HG03558 (cell line): ENCODE results near the gene TPSB2.
"Not testable (repeated sequence)": the region's sequence is repeated elsewhere in the genome, so short reads cannot be mapped to it uniquely, and the experiment has no call there.

Source experiments
- ATAC-seq: cut with Tn5 transposase; IDR thresholded peaks from one replicate; pipeline ENCODE4 v1.9.1; 2021; ENCODE audit warnings: moderate number of reproducible peaks; ENCODE audit not compliant: unreplicated experiment; ENCODE audit errors: extremely low read depth

The TPSB2 gene

GRCh38 chr16:1189455-1189854 is 40.5 kb downstream of the TPSB2 start:
- no peak for ATAC-seq

GRCh38 chr16:1188432-1189189 is 41.4 kb downstream of the TPSB2 start:
- ATAC-seq: no peak

GRCh38 chr16:1185460-1186207 is 44.4 kb downstream of the TPSB2 start:
- not testable (repeated sequence) for ATAC-seq

- ATAC-seq: no peak
Measured at GRCh38 chr16:1184980-1185379, 45.0 kb downstream of the TPSB2 start.

- ATAC-seq: no peak
Measured at GRCh38 chr16:1184156-1184868, 45.7 kb downstream of the TPSB2 start.

- no peak for ATAC-seq
Measured at GRCh38 chr16:1182950-1183907, 46.8 kb downstream of the TPSB2 start.

GRCh38 chr16:1182316-1182671 is 47.7 kb downstream of the TPSB2 start:
- no peak for ATAC-seq

- no peak for ATAC-seq
Measured at GRCh38 chr16:1181404-1182315, 48.3 kb downstream of the TPSB2 start.

- ATAC-seq: no peak
Measured at GRCh38 chr16:1180549-1181403, 49.2 kb downstream of the TPSB2 start.
